H1 (cell line): ENCODE data around the gene DGCR6. TPM values are rescaled to one million over a fixed set of nuclear protein-coding genes. Genes with fewer than 3 reads are reported as not detected.

Source experiments
- CTCF ChIA-PET: fragments of 300-600 bp; sonication (Branson Sonifier 250); formaldehyde crosslinking; loops from one replicate; lab custom pipeline; 2021; ENCODE audit not compliant: partially characterized antibody; lab: Charles Lee
- POLR2A ChIA-PET: fragments of 300-600 bp; sonication (Branson Sonifier 250); formaldehyde crosslinking; loops from one replicate; lab custom pipeline; 2021; ENCODE audit warnings: inconsistent platforms; ENCODE audit not compliant: partially characterized antibody; lab: Charles Lee
- DNase-seq, 2 experiments: peaks; one replicate each; pipeline versions ENCODE4 v3.0.0 to v3.0.0-alpha.2; 2010 to 2022; ENCODE audit warnings: low spot score in 2 of 2, low read depth in 1 of 2, mixed read lengths in 1 of 2
- FAIRE-seq: peaks from 2 replicates; lab custom pipeline; 2011; peaks lifted over from hg19 to GRCh38; lab: Jason Lieb, UNC
- H2AFZ ChIP-seq: 2 replicates; pipeline ENCODE4 v1.8.1; 2012; ENCODE audit warnings: low read length, inconsistent platforms
- H2AK5ac ChIP-seq: 2 replicates; pipeline ENCODE4 v1.6.1; 2013; ENCODE audit warnings: low read depth, low read length
- H2BK120ac ChIP-seq: replicated peaks from 2 replicates; pipeline ENCODE3; 2013; ENCODE audit warnings: low read depth, low read length, inconsistent platforms
- H2BK12ac ChIP-seq: 2 replicates; pipeline ENCODE4 v1.6.1; 2013; ENCODE audit warnings: low read depth, low read length
- H2BK15ac ChIP-seq: 2 replicates; pipeline ENCODE4 v1.6.1; 2013; ENCODE audit warnings: low read length
- H2BK20ac ChIP-seq: 2 replicates; pipeline ENCODE4 v1.6.1; 2013; ENCODE audit warnings: low read length
- H2BK5ac ChIP-seq: 2 replicates; pipeline ENCODE4 v1.6.1; 2013; ENCODE audit warnings: low read depth, low read length
- H3K14ac ChIP-seq: 2 replicates; pipeline ENCODE4 v1.6.1; 2013; ENCODE audit warnings: inconsistent platforms; ENCODE audit not compliant: insufficient read length
- H3K18ac ChIP-seq: 2 replicates; pipeline ENCODE4 v1.6.1; 2013; ENCODE audit warnings: low read length; ENCODE audit errors: extremely low read depth
- H3K23ac ChIP-seq: 2 replicates; pipeline ENCODE4 v1.6.1; 2013; ENCODE audit warnings: inconsistent platforms; ENCODE audit not compliant: insufficient read length
- H3K23me2 ChIP-seq: 2 replicates; pipeline ENCODE4 v1.6.1; 2013; ENCODE audit warnings: low read depth, low read length
- H3K27ac ChIP-seq: 2 replicates; pipeline ENCODE4 v1.6.1; 2011; ENCODE audit warnings: low read depth, low read length, inconsistent platforms
- H3K27me3 ChIP-seq, 4 experiments: replicated peaks in 1 of 4; 1 replicate in 1 of 4; 2 replicates in 3 of 4; pipeline versions ENCODE4 v1.6.1 to v1.8.1; 2011 to 2013; ENCODE audit warnings: low read length in 3 of 4, mild to moderate bottlenecking in 3 of 4, inconsistent platforms in 2 of 4, mixed read lengths in 2 of 4, moderate library complexity in 1 of 4; ENCODE audit not compliant: control insufficient read depth in 3 of 4, insufficient read depth in 3 of 4; ENCODE audit errors: extremely low read depth in 1 of 4
- H3K36me3 ChIP-seq, 4 experiments: 2 replicates each; pipeline versions ENCODE4 v1.6.1 to v1.8.1; 2011 to 2013; ENCODE audit warnings: mild to moderate bottlenecking in 4 of 4, low read length in 3 of 4, moderate library complexity in 2 of 4, control low read depth in 1 of 4, inconsistent platforms in 1 of 4; ENCODE audit not compliant: insufficient read depth in 4 of 4, control insufficient read depth in 2 of 4
- H3K4ac ChIP-seq: replicated peaks from 2 replicates; pipeline ENCODE3; 2013; ENCODE audit warnings: low read length, low read depth, mixed read lengths, inconsistent platforms; ENCODE audit not compliant: insufficient read length
- H3K4me1 ChIP-seq, 4 experiments: replicated peaks in 1 of 4; 1 replicate in 1 of 4; 2 replicates in 3 of 4; pipeline versions ENCODE4 v1.6.1 to v1.8.1; 2011 to 2013; ENCODE audit warnings: low read length in 3 of 4, inconsistent platforms in 2 of 4, mixed read lengths in 1 of 4; ENCODE audit not compliant: insufficient read depth in 4 of 4, control insufficient read depth in 3 of 4
- H3K4me2 ChIP-seq, 2 experiments: 2 replicates each; pipeline versions ENCODE4 v1.6.1 to v1.8.1; 2011 to 2013; ENCODE audit warnings: low read depth in 2 of 2, low read length in 2 of 2, control low read depth in 1 of 2, inconsistent platforms in 1 of 2, mild to moderate bottlenecking in 1 of 2; ENCODE audit not compliant: insufficient read depth in 1 of 2
- H3K4me3 ChIP-seq, 4 experiments: fragments of 200-600, 300-600 bp in 1 of 4; sonication (generic), shearing (Covaris generic), sonication (Bioruptor Twin) in 1 of 4; 2 replicates each; pipeline versions ENCODE4 v1.5.1 to v1.8.1; 2011 to 2016; ENCODE audit warnings: low read length in 4 of 4, low read depth in 3 of 4, control low read depth in 2 of 4, inconsistent platforms in 2 of 4, mild to moderate bottlenecking in 2 of 4, mixed read lengths in 1 of 4, moderate library complexity in 1 of 4; ENCODE audit not compliant: insufficient read depth in 2 of 4; ENCODE audit errors: extremely low read depth in 1 of 4
- H3K56ac ChIP-seq: replicated peaks from 2 replicates; pipeline ENCODE3; 2013; ENCODE audit warnings: low read depth, mild to moderate bottlenecking, mixed read lengths, low read length, inconsistent platforms; ENCODE audit not compliant: insufficient read length
- H3K79me1 ChIP-seq: 2 replicates; pipeline ENCODE4 v1.6.1; 2013; ENCODE audit warnings: low read depth, low read length, control low read depth
- H3K79me2 ChIP-seq, 2 experiments: 2 replicates each; pipeline versions ENCODE4 v1.6.1 to v1.8.1; 2012 to 2013; ENCODE audit warnings: low read length in 2 of 2, mild to moderate bottlenecking in 2 of 2, inconsistent platforms in 1 of 2; ENCODE audit not compliant: insufficient read depth in 2 of 2, control insufficient read depth in 1 of 2
- H3K9ac ChIP-seq, 4 experiments: replicated peaks in 1 of 4; 1 replicate in 1 of 4; 2 replicates in 3 of 4; pipeline versions ENCODE4 v1.6.1 to v1.8.1; 2011 to 2013; ENCODE audit warnings: low read depth in 3 of 4, low read length in 3 of 4, control low read depth in 2 of 4, mild to moderate bottlenecking in 2 of 4, moderate library complexity in 2 of 4, inconsistent platforms in 1 of 4; ENCODE audit errors: extremely low read depth in 1 of 4
- H3K9me3 ChIP-seq, 2 experiments: 2 replicates each; pipeline versions ENCODE4 v1.6.1 to v1.8.1; 2012 to 2013; ENCODE audit warnings: mild to moderate bottlenecking in 2 of 2, moderate library complexity in 2 of 2, control low read depth in 1 of 2, inconsistent platforms in 1 of 2, low read depth in 1 of 2, low read length in 1 of 2, mixed read lengths in 1 of 2; ENCODE audit not compliant: insufficient read depth in 2 of 2
- H4K20me1 ChIP-seq, 2 experiments: replicated peaks in 1 of 2; 2 replicates each; pipeline versions ENCODE3 to v1.8.1; 2011 to 2013; ENCODE audit warnings: inconsistent platforms in 2 of 2, low read length in 2 of 2, mild to moderate bottlenecking in 1 of 2; ENCODE audit not compliant: insufficient read depth in 2 of 2, control insufficient read depth in 1 of 2
- H4K5ac ChIP-seq: 2 replicates; pipeline ENCODE4 v1.6.1; 2013; ENCODE audit warnings: low read length, low read depth, mixed read lengths, inconsistent platforms; ENCODE audit not compliant: insufficient read length
- H4K8ac ChIP-seq: 2 replicates; pipeline ENCODE4 v1.8.0; 2013; ENCODE audit warnings: mild to moderate bottlenecking, moderate library complexity, low read length, inconsistent platforms; ENCODE audit not compliant: insufficient read depth; ENCODE audit errors: extremely low read depth
- H4K91ac ChIP-seq: replicated peaks from 2 replicates; pipeline ENCODE3; 2013; ENCODE audit warnings: low read length, mixed read lengths, inconsistent platforms; ENCODE audit not compliant: insufficient read length
- BCL11A ChIP-seq, 2 experiments: IDR thresholded peaks; one replicate each; pipeline ENCODE4 v1.6.1; 2011; ENCODE audit warnings: low read depth in 2 of 2, low read length in 2 of 2, mild to moderate bottlenecking in 2 of 2
- BRCA1 ChIP-seq: IDR thresholded peaks from 2 replicates; pipeline ENCODE4 v1.6.1; 2012; ENCODE audit warnings: low read depth, low read length, improper control_type of control experiment
- KDM5A ChIP-seq: fragments of 200-600 bp; IDR thresholded peaks from 2 replicates; pipeline ENCODE4 v1.7.1; 2012; ENCODE audit warnings: mild to moderate bottlenecking, low read length, inconsistent platforms, mixed read lengths
- NRF1 ChIP-seq: IDR thresholded peaks from 2 replicates; pipeline ENCODE4 v1.6.1; 2011; ENCODE audit warnings: mild to moderate bottlenecking, low read depth, low read length, improper control_type of control experiment
- POU5F1 ChIP-seq: IDR thresholded peaks from 2 replicates; pipeline ENCODE4 v1.6.1; 2011; ENCODE audit warnings: low read depth, mild to moderate bottlenecking, low read length, moderate library complexity
- RFX5 ChIP-seq: IDR thresholded peaks from 2 replicates; pipeline ENCODE4 v1.6.1; 2011; ENCODE audit warnings: low read depth, low read length, improper control_type of control experiment, borderline replicate concordance
- SP4 ChIP-seq: IDR thresholded peaks from 2 replicates; pipeline ENCODE4 v1.6.1; 2012; ENCODE audit warnings: low read length, inconsistent platforms
- YY1 ChIP-seq: IDR thresholded peaks from 2 replicates; pipeline ENCODE4 v1.6.1; 2011; ENCODE audit warnings: low read depth, mild to moderate bottlenecking, low read length
- WGBS, 2 experiments: shearing (Covaris generic) in 1 of 2; methylation state at CpG; one replicate each; pipeline versions ENCODE4 v1.1.6 to v1.1.7; 2013 to 2015; ENCODE audit warnings: low lambda C conversion rate in 2 of 2, mixed read lengths in 2 of 2, inconsistent platforms in 1 of 2, low coverage in 1 of 2, missing lambda C conversion rate in 1 of 2; ENCODE audit not compliant: insufficient replicate concordance in 2 of 2, insufficient coverage in 1 of 2, insufficient read length in 1 of 2; ENCODE audit errors: extremely low coverage in 1 of 2, missing lambda C conversion rate in 1 of 2; 5-methylcytosine and 5-hydroxymethylcytosine counted together
- polyA plus RNA-seq, 7 experiments: library from polyadenylated mRNA; depleted of rRNA in 3 of 7; stranded (reverse) in 5 of 7; unstranded in 2 of 7; fragments of >200 nt in 5 of 7; fragments of 200-250 nt in 2 of 7; gene quantifications; 1 replicate in 5 of 7; 2 replicates in 1 of 7; 4 replicates in 1 of 7; pipeline versions ENCODE4 v1.2.1 to v1.2.3, GENCODE V29; 2011 to 2013; ENCODE audit warnings: missing spikeins in 2 of 7, mixed read lengths in 2 of 7
- total RNA-seq: library from RNA; stranded (reverse); fragmentation: NEBNext Ultra II Directional; extraction: Animal tissue kit (Norgen Biotek cat#: 25700); gene quantifications from 2 replicates; pipeline ENCODE4 v1.2.1, GENCODE V29; 2021

Gene DGCR6
- total and polyA plus RNA-seq, 2 of the 8 experiments (the other 6 are each of a cell fraction or from before 2014, with no cell fraction given): 0.82 to 1.7 TPM

- H2BK12ac ChIP-seq: no peak overlapping the region
- no peak overlapping the region for H4K91ac ChIP-seq
- H2BK120ac ChIP-seq: no peak overlapping the region
- no peak overlapping the region for H2BK5ac ChIP-seq
- no peak overlapping the region for H2AFZ ChIP-seq
- H3K27ac ChIP-seq: no peak overlapping the region
- no peak overlapping the region for H3K4me3 ChIP-seq
- no peaks in the 10 kb centered on the region for H3K9me3 ChIP-seq
- TF ChIP-seq NRF1 (no peak), YY1 (no peak), RFX5 (no peak), BRCA1 (no peak), POU5F1 (no peak), BCL11A (IDR thresholded peaks at IDR 0.05; ENCODE audit: low read depth in 2 of 2, low read length in 2 of 2) (no peak), KDM5A (no peak), SP4 (no peak)
- FAIRE-seq: no peak
- no peak overlapping the region for H4K5ac ChIP-seq
- H3K36me3 ChIP-seq: no peaks in the 10 kb centered on the region
- H3K23me2 ChIP-seq: no peaks in the 10 kb centered on the region
- no peak overlapping the region for H2BK15ac ChIP-seq
- H3K14ac ChIP-seq: no peak overlapping the region
- no peaks in the 10 kb centered on the region for H3K79me1 ChIP-seq
- no peak overlapping the region for H3K18ac ChIP-seq
- DNase-seq: no peak
- H3K23ac ChIP-seq: no peak overlapping the region
- H3K79me2 ChIP-seq: no peaks in the 10 kb centered on the region
- no CpG with 5 or more reads among the region's 4 CpGs for WGBS, 2 experiments
- no peak overlapping the region for H3K4me2 ChIP-seq
- H4K8ac ChIP-seq: no peak overlapping the region
- no peaks in the 10 kb centered on the region for H3K27me3 ChIP-seq
- no peak overlapping the region for H3K4ac ChIP-seq
- H3K4me1 ChIP-seq: no peaks in the 10 kb centered on the region
- ChIA-PET CTCF (interaction anchor here (1.8 to 2.8 kb wide), 3 partner anchors 14 to 21 kb away, joined by 6 to 11 read pairs (median 6); partner anchors contain the start of gene DGCR6), POLR2A (interaction anchor here (0.9 to 2.3 kb wide), 4 partner anchors 9 to 23 kb away, joined by 3 to 9 read pairs (median 7); partner anchors contain the start of gene PRODH)
- no peak overlapping the region for H3K9ac ChIP-seq
- H4K20me1 ChIP-seq: no peaks in the 10 kb centered on the region
- H2BK20ac ChIP-seq: no peak overlapping the region
- H2AK5ac ChIP-seq: no peak overlapping the region
- H3K56ac ChIP-seq: no peak overlapping the region
These were observed 20.9 kb downstream of the DGCR6 start for GRCh38 chr22:18927020-18927419.
